ENCODE data around the gene KRTAP5-2.
"Not testable (repeated sequence)": the region's sequence is repeated elsewhere in the genome, so short reads cannot be mapped to it uniquely, and the experiment has no call there.

Gene KRTAP5-2

GRCh38 chr11:1586699-1587098 lies 11.4 kb downstream of the KRTAP5-2 start:
- Histone ChIP-seq H3K27ac (ENCODE audit: low read depth, low read length, poor library complexity, severe bottlenecking) (no peak overlapping the region), H3K27me3 (ENCODE audit: insufficient read depth, low read length) (no peaks in the 10 kb centered on the region), H3K4me2 (ENCODE audit: low read length) (no peak overlapping the region), H3K4me3 (ENCODE audit: low read depth, low read length, poor library complexity, severe bottlenecking) (no peak overlapping the region), H2AFZ (ENCODE audit: low read length) (no peak overlapping the region), H3K9me3 (ENCODE audit: low read length) (no peaks in the 10 kb centered on the region), H3K9me2 (ENCODE audit: low read depth, low read length) (no peaks in the 10 kb centered on the region), H3K9ac (ENCODE audit: low read length) (no peak overlapping the region), H3F3A (ENCODE audit: insufficient read depth, low read length) (no peaks in the 10 kb centered on the region), H3K4me1 (ENCODE audit: insufficient read depth, low read length, severe bottlenecking) (no peaks in the 10 kb centered on the region), H4K20me1 (ENCODE audit: insufficient read depth, low read length) (no peaks in the 10 kb centered on the region), H3K79me2 (ENCODE audit: insufficient read depth, low read length) (no peaks in the 10 kb centered on the region), H3K36me3 (ENCODE audit: insufficient read depth, low read length) (no peaks in the 10 kb centered on the region)
- TF ChIP-seq CTCF (IDR thresholded peaks at IDR 0.05; ENCODE audit: low read length) (no peak), EZH2 (IDR thresholded peaks at IDR 0.05; ENCODE audit: borderline replicate concordance, low read length) (no peak)

DNA sequence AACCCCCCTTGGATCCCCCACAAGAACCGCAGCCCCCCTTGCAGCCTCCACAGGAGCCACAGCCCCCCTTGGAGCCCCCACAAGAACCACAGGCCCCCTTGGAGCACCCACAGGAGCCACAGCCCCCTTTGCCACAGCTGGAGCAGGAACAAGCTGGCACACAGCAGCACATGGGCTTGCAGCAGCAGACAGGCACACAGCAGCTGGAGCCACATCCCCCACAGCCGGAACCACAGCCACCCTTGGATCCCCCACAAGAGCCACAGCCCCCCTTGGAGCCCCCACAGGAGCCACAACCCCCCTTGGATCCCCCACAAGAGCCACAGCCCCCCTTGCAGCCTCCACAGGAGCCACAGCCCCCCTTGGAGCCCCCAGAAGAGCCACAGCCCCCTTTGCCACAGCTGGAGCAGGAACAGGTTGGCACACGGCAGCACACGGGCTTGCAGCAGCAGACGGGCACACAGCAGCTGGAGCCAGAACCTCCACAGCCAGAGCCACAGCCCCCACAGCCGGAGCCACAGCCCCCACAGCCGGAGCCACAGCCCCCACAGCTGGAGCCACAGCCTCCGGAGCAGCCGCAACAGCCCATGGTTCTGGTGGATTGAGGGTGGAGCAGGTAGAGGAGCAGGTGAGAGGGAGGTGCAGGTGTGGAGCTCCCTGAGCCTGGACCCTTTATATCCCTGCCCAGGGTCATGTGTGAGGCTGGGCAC lies 13.3 kb downstream of the KRTAP5-2 start, which contains the start of gene KRTAP5-1:
Gene KRTAP5-1 (minus strand): TSS at position 623 of the 710 bp plus-strand sequence. CDS start 34 bp downstream, at position 589.
- not testable (repeated sequence) for H3K9me3 ChIP-seq (ENCODE audit: low read length); H3K36me3 ChIP-seq (ENCODE audit: insufficient read depth, low read length); H3K27me3 ChIP-seq (ENCODE audit: insufficient read depth, low read length); H3F3A ChIP-seq (ENCODE audit: insufficient read depth, low read length); H3K4me3 ChIP-seq (ENCODE audit: low read depth, low read length, poor library complexity, severe bottlenecking); H3K79me2 ChIP-seq (ENCODE audit: insufficient read depth, low read length); H3K27ac ChIP-seq (ENCODE audit: low read depth, low read length, poor library complexity, severe bottlenecking); H3K4me2 ChIP-seq (ENCODE audit: low read length); H3K9me2 ChIP-seq (ENCODE audit: low read depth, low read length); H3K9ac ChIP-seq (ENCODE audit: low read length); H3K4me1 ChIP-seq (ENCODE audit: insufficient read depth, low read length, severe bottlenecking); H4K20me1 ChIP-seq (ENCODE audit: insufficient read depth, low read length); H2AFZ ChIP-seq (ENCODE audit: low read length)

DNA sequence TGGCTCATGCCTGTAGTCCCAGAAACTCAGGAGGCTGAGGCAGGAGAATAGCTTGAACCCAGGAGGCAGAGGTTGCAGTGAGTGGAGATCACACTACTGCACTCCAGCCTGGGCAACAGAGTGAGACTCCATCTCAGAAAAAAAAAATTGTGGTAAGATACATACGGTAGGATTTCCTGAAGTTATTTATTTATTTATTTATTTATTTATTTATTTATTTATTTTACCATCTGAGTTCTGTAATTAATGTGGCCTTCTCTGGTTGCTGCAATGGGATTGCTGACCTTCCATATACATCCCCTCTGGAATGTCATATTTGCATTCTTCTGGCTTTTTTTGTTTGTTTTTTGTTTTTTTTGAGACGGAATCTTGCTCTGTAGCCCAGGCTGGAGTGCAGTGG lies 15.2 kb downstream of the KRTAP5-2 start:
- not testable (repeated sequence) for H3K9me3 ChIP-seq (ENCODE audit: low read length); H3K4me1 ChIP-seq (ENCODE audit: insufficient read depth, low read length, severe bottlenecking); H3K27me3 ChIP-seq (ENCODE audit: insufficient read depth, low read length); H3K4me3 ChIP-seq (ENCODE audit: low read depth, low read length, poor library complexity, severe bottlenecking); H3K4me2 ChIP-seq (ENCODE audit: low read length); H3K27ac ChIP-seq (ENCODE audit: low read depth, low read length, poor library complexity, severe bottlenecking); H3K9ac ChIP-seq (ENCODE audit: low read length); H3K9me2 ChIP-seq (ENCODE audit: low read depth, low read length); H3F3A ChIP-seq (ENCODE audit: insufficient read depth, low read length); H3K36me3 ChIP-seq (ENCODE audit: insufficient read depth, low read length); H3K79me2 ChIP-seq (ENCODE audit: insufficient read depth, low read length); H4K20me1 ChIP-seq (ENCODE audit: insufficient read depth, low read length); H2AFZ ChIP-seq (ENCODE audit: low read length)

GRCh38 chr11:1581976-1582375 lies 16.1 kb downstream of the KRTAP5-2 start:
- H3K9me3 ChIP-seq (ENCODE audit: low read length): no peaks in the 10 kb centered on the region
- no peaks in the 10 kb centered on the region for H3K9me2 ChIP-seq (ENCODE audit: low read depth, low read length)
- no peaks in the 10 kb centered on the region for H4K20me1 ChIP-seq (ENCODE audit: insufficient read depth, low read length)
- TF ChIP-seq CTCF (IDR thresholded peaks at IDR 0.05; ENCODE audit: low read length): no peak
- TF ChIP-seq EZH2 (IDR thresholded peaks at IDR 0.05; ENCODE audit: borderline replicate concordance, low read length): no peak
- H2AFZ ChIP-seq (ENCODE audit: low read length): no peak overlapping the region
- no peak overlapping the region for H3K27ac ChIP-seq (ENCODE audit: low read depth, low read length, poor library complexity, severe bottlenecking)
- H3K4me3 ChIP-seq (ENCODE audit: low read depth, low read length, poor library complexity, severe bottlenecking): no peak overlapping the region
- no peaks in the 10 kb centered on the region for H3K4me1 ChIP-seq (ENCODE audit: insufficient read depth, low read length, severe bottlenecking)
- H3K36me3 ChIP-seq (ENCODE audit: insufficient read depth, low read length): no peaks in the 10 kb centered on the region
- no peak overlapping the region for H3K4me2 ChIP-seq (ENCODE audit: low read length)
- no peaks in the 10 kb centered on the region for H3K79me2 ChIP-seq (ENCODE audit: insufficient read depth, low read length)
- no peak overlapping the region for H3K9ac ChIP-seq (ENCODE audit: low read length)
- no peaks in the 10 kb centered on the region for H3F3A ChIP-seq (ENCODE audit: insufficient read depth, low read length)
- no peaks in the 10 kb centered on the region; the same call in 1 of the 2 replicates for H3K27me3 ChIP-seq (ENCODE audit: insufficient read depth, low read length)

All from OCI-LY1 (cell line).